HG03097 (cell line): ENCODE results near the gene TMEM108.

ENCODE experiments used
- ATAC-seq: cut with Tn5 transposase; IDR thresholded peaks from one replicate; pipeline ENCODE4 v1.9.1; 2021; ENCODE audit not compliant: unreplicated experiment, low FRiP score

Gene TMEM108

DNA sequence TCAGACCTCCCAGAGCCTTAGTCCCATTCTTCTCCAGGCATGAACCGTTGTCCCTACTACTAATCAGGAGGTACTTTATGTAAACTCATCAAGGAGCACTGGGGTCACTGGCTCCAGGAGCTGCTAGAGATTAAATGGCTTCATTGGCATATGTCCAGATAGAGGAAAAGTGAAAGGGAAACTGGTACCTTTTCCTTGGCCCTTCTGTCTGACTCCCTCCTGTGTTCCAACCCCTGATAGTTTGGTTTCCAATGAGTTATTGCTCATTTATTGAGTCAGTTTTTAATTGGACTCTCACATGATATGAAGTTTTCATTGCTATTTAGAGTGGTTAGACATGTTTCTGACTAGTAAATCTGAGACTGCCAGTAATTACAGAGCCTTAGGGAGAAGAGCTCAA is 231.2 kb downstream of the TMEM108 start:
- no peak for ATAC-seq

- no peak for ATAC-seq
Observed at GRCh38 chr3:133270631-133271030, 232.4 kb downstream of the TMEM108 start.

DNA sequence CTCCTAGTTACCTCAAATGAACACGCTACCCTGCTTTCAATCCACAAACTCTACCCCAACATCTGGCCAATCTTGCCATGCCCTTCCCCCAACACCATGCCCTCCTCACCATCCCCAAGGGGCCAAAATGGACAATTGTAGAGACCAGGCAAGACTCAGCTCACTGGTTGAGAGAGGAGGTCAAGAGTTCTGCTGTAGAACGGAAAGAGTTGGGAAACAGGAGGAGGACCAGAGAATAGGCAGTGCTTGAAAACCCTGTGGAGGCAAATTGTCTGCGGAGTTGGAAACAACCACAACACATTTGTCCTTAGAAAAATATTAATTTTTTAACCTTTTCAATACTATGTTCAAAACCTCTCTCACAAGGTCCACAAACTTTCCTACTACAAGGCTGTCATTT is 232.9 kb downstream of the TMEM108 start:
- no peak for ATAC-seq

- no peak for ATAC-seq
Observed at GRCh38 chr3:133271539-133271938, 233.3 kb downstream of the TMEM108 start.

- no peak for ATAC-seq
Observed at GRCh38 chr3:133273346-133273745, 235.2 kb downstream of the TMEM108 start.

- ATAC-seq, result no peak
Observed at GRCh38 chr3:133274477-133274876, 236.3 kb downstream of the TMEM108 start.

GRCh38 chr3:133276594-133276993 is 238.4 kb downstream of the TMEM108 start:
- no peak for ATAC-seq

DNA sequence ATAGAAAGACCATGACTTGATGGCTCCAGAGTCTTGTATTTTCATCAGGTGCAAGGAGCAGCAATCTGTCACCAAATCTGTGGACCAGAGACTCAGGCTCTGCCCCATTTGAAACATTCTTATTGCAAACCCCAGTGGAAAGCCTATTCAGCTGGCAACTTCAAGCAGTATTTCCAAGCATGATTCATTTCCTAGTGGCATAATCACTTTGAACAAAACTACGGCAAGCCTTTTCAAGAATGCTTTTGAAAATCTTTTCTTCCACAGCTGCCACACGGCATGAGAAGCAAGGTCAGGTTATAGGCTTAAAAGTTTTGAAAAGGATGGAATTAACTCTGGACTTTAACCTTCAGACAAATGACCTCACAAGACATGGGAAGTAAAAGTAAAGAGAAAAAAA is 239.6 kb downstream of the TMEM108 start:
- no peak for ATAC-seq

DNA sequence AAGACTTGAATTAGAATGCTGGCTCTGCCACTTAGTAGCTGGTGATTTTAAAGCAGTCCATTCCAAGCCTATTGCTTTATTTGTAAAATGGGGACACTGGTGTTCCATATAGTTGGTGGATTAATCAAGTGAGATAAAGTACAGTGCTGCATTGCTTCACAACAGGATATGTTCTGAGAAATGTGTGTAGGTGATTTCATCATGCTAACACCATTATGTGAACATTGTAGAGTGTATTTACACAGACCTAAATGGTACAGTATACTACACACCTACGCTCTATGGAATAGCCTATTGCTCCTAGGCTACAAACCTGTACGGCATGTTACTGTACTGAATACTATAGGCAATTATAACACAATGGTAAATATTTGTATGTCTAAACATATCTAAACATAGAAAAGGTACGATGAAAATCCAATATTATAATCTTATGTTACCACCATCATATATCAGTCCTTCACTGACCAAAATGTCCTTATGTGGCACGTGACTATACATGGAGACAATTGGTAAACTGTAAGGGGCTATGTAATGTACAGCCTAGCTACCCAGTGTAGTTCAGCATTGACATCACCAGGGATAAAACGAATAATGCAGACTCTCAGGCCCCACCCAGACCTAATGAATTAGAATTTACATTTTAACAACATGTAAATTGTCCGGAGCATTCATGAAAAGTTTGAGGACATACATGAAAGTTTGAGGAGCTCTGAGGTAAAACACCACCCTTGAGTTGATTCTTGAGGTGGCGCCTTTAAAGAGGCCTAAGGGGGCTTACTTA is 240.3 kb downstream of the TMEM108 start:
- ATAC-seq, result no peak

DNA sequence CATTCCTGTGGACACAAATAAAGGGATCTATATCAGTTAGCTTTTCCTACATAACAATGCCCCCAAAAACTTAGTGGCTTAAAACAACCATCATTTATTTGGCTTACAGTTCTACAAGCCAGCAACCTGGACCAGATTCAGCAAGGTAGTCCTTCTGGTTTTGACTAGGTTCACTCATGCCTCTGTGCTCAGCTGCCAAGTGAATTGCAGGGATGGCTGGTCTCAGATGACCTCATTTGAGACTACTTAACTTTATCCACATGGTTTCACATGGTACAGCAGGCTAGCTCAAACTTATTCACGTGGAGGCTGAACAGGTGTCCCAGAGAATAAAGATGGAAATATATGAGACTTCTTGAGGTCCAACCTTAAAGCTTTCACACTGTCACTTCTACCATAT is 242.4 kb downstream of the TMEM108 start:
- no peak for ATAC-seq

DNA sequence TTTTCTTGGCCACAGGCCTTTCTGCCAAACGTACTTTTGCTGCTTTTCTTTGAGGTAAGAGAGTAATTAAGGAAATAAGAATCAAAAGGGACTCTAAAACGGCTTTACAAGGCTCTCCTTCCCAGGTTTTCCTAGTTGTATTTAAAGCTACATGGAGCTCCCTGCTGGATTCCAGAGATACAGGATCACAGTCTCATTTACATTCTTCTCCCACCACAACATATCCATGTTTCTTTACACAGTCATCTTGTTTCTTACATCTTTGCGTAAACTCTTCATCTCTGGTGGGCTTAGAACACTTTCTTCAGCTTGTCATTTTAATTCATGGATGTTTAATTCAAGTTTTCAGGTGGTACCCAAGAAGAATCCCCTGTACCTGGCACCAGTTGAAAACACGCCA is 244.0 kb downstream of the TMEM108 start:
- no peak for ATAC-seq

DNA sequence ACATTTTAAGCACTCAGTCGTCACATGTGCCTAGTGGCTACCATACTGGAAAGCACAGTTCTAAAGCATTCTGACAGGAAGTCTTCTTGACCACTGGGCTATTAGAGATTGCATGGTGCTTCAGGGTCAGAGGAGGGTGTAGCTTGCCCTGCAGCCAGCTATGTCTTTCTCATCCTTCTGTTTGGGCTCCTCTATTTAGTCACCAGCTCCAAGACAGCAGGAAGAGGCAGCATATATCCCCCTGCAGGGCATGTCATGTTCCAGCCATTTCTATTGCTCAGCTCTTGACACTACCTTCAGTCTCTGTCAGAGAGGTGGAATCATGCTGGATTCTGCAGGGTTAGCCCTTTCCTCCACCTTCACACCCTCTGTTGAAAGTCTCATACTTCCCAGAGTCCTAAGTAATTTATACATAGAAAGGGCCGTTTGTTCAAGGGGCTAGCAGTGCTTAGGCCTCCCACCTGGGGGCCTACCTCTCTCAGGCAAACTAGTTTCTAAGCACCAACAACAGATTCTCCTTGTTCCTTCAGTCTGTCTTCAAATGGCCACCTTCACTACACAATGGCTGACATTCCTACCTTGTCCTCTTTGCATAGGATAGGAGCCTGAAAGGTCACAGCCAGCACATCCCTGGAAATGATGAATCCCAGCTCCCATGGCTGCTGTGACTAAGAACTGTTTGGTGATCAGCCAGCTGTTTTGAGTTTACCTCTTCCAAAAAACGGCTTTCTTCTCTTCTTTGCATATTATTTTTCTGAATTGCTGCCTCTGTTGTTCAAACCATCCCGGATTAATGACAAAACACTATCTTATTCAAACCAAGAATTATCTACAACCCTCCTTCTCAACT is 246.0 kb downstream of the TMEM108 start:
- ATAC-seq, result no peak

DNA sequence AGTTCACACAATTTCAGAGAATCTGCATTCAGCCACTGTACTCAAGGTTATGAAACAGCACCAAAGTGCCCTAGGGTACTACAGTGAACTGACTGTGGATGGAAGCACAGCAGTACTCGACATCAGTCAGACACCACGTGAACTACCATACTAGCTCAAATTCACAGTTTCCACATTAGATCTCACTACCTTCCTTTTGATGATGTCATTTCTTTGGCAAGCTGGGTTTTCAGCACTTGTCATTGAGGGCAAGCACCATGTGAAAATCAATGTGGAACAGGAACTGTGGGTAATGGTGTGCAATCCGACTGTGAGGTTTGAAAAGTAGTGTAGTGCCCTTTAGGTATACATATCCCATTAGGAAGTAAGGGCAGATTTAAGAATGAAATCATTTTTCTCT is 251.1 kb downstream of the TMEM108 start:
- ATAC-seq, result no peak

GRCh38 chr3:133292296-133292695 is 254.1 kb downstream of the TMEM108 start:
- no peak for ATAC-seq

DNA sequence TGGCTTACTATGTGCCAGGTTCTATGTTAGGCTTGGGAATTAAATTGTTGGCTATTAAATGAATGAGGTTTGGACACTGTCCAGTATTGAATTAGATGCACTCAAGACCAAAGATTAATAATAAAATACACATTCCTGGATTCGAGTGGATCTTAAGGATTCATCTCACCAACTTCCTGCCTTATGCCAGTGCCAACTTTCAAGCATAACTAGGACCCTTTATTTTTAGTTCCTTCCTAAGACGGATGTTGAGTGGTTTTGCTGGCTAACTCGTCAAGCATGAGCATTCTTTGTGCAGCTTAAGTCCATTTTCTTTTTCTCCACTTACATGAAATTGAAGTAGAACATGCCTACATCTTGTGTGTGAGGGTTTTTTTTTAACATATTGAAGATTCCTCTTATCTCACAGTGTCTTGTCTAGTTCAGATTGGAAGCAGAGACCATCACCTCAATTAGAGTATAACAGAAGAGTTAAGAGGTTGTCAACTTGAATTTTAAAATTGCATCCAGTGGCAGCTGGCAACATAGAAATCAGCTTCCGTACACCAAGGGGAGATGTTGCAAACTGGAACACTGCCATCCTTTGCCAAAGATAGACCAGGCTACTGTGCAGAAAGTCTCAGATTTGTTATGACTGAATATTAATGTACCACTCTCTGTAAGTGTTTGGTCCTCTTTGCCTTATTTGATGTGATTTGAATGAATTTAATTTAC is 255.4 kb downstream of the TMEM108 start:
- ATAC-seq, result no peak

DNA sequence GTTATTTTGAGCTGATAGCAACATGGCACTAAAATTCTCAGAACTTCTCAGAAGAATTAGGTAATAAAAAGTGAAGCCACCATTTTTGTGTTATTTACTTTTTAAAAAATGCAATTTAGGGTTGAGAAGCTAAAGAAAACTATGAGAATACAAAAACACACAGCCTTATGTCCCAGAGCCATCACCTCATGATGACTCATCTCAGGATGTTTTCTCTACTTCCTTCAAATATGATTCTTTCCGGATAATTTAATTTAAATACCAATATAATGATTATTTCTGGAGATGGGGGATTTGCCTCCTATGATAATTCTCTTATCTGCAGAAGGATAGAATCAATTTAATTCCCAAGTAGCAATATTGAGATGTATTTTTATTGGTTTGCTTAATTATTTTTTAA is 256.1 kb downstream of the TMEM108 start:
- no peak for ATAC-seq

- ATAC-seq, result no peak
Observed at GRCh38 chr3:133295199-133295901, 257.2 kb downstream of the TMEM108 start.

- ATAC-seq, result no peak
Observed at GRCh38 chr3:133295944-133296917, 258.0 kb downstream of the TMEM108 start.

GRCh38 chr3:133296981-133297380 is 258.8 kb downstream of the TMEM108 start:
- no peak for ATAC-seq
